ENCODE results near the gene CHPF.

CHPF gene

GRCh38 chr2:219537657-219538488 is 5.7 kb downstream of the CHPF start:
- DNase-seq, result no peak
- Histone ChIP-seq H3K9me3 (no peaks in the 10 kb centered on the region), H3K4me1 (peaks cover 0 to 16% (median 15%) of the 10 kb centered on the region in 4 donors), H3K27ac (no peak overlapping the region), H3K4me3 (no peak overlapping the region), H3K36me3 (peaks cover 19 to 31% (median 21%) of the 10 kb centered on the region in 3 donors), H3K27me3 (no peaks in the 10 kb centered on the region)
- intact Hi-C loops (cut with DNase I; ENCODE audit: low total_unique reads), result loop anchor here (5.0 to 10.0 kb wide), 2 partner anchors 36 to 243 kb away; no protein-coding TSS in a partner anchor
- no peak for TF ChIP-seq CTCF (IDR thresholded peaks at IDR 0.05)

- DNase-seq, result no peak
- H3K4me1 ChIP-seq, result peaks cover 0 to 7% (median 6%) of the 10 kb centered on the region in 4 donors
- H3K9me3 ChIP-seq, result no peaks in the 10 kb centered on the region
- no peak overlapping the region for H3K27ac ChIP-seq
- H3K27me3 ChIP-seq, result no peaks in the 10 kb centered on the region
- TF ChIP-seq CTCF (IDR thresholded peaks at IDR 0.05), result no peak
- intact Hi-C loops (cut with DNase I; ENCODE audit: low total_unique reads), result loop anchor here (5.0 to 10.0 kb wide), 2 partner anchors 35 to 242 kb away; no protein-coding TSS in a partner anchor
- H3K4me3 ChIP-seq, result no peak overlapping the region
- peaks cover 19 to 31% (median 21%) of the 10 kb centered on the region in 3 donors for H3K36me3 ChIP-seq
Observed at GRCh38 chr2:219536967-219537366, 6.6 kb downstream of the CHPF start.

- H3K4me3 ChIP-seq, result no peak overlapping the region
- peaks cover 19 to 31% (median 21%) of the 10 kb centered on the region in 3 donors for H3K36me3 ChIP-seq
- no peak for DNase-seq
- no peaks in the 10 kb centered on the region for H3K27me3 ChIP-seq
- H3K9me3 ChIP-seq, result no peaks in the 10 kb centered on the region
- no peak for TF ChIP-seq CTCF (IDR thresholded peaks at IDR 0.05)
- peaks cover 0 to 2% (median under 1%) of the 10 kb centered on the region in 4 donors for H3K4me1 ChIP-seq
- intact Hi-C loops (cut with DNase I; ENCODE audit: low total_unique reads), result loop anchor here (5.0 to 10.0 kb wide), 2 partner anchors 34 to 242 kb away; no protein-coding TSS in a partner anchor
- no peak overlapping the region for H3K27ac ChIP-seq
Observed at GRCh38 chr2:219536425-219536824, 7.2 kb downstream of the CHPF start.

GRCh38 chr2:219533930-219534661 is 9.5 kb downstream of the CHPF start:
- TF ChIP-seq CTCF (IDR thresholded peaks at IDR 0.05), result no peak
- Histone ChIP-seq H3K27ac (no peak overlapping the region), H3K4me1 (peaks cover 0 to 8% (median 2%) of the 10 kb centered on the region in 4 donors), H3K4me3 (no peak overlapping the region), H3K27me3 (peaks cover 0 to 5% of the 10 kb centered on the region in 2 donors), H3K36me3 (peaks cover 5 to 9% (median 8%) of the 10 kb centered on the region in 3 donors), H3K9me3 (no peaks in the 10 kb centered on the region)
- no peak for DNase-seq
- intact Hi-C loops (cut with DNase I; ENCODE audit: low total_unique reads), result loop anchor here (10.0 kb wide), 1 partner anchor 239 kb away; no protein-coding TSS in a partner anchor

- no peak for DNase-seq
- intact Hi-C loops (cut with DNase I; ENCODE audit: low total_unique reads), result loop anchor here (10.0 kb wide), 1 partner anchor 238 kb away; no protein-coding TSS in a partner anchor
- Histone ChIP-seq H3K4me3 (no peak overlapping the region), H3K27ac (no peak overlapping the region), H3K9me3 (no peaks in the 10 kb centered on the region), H3K4me1 (peaks cover 0 to 8% (median 2%) of the 10 kb centered on the region in 4 donors), H3K36me3 (no peaks in the 10 kb centered on the region), H3K27me3 (peaks cover 0 to 17% of the 10 kb centered on the region in 2 donors)
- TF ChIP-seq CTCF (IDR thresholded peaks at IDR 0.05), result no peak
Observed at GRCh38 chr2:219532378-219532649, 11.3 kb downstream of the CHPF start.

Measured in tibial artery (tissue), 4 donors.